HepG2 (cell line): Measurements from ENCODE around the gene HACD2. TPM values are rescaled to one million over a fixed set of nuclear protein-coding genes. Genes with fewer than 3 reads are reported as not detected.

Experiments
- ATAC-seq: fragments of 200-7000 bp; cut with Tn5 transposase; 3 replicates; pipeline ENCODE4 v1.9.1; 2020; ENCODE audit warnings: mild to moderate bottlenecking, moderate library complexity
- BruUV-seq: library from RNA; stranded (reverse); fragments of 400-500 nt; replicated peaks from 2 replicates; lab custom pipeline; 2021; lab: Mats Ljungman, UMichigan
- CTCF ChIA-PET: fragments of 300-600 bp; formaldehyde crosslinking; extraction: SDS; loops from one replicate; lab custom pipeline; 2021; ENCODE audit warnings: low total read pairs, inconsistent platforms, low intra/inter-chr PET ratio; lab: Yijun Ruan, JAX
- POLR2A ChIA-PET: fragments of 350-600 bp; sonication (Branson Sonifier 250); formaldehyde crosslinking; loops from one replicate; lab custom pipeline; 2020; ENCODE audit warnings: antibody characterized with exemption, inconsistent platforms; lab: Yijun Ruan, JAX
- DNase-seq: peaks from one replicate; pipeline ENCODE4 v3.0.0-alpha.2; 2015; ENCODE audit warnings: low spot score
- FAIRE-seq: peaks from 3 replicates; lab custom pipeline; 2011; peaks lifted over from hg19 to GRCh38; lab: Jason Lieb, UNC
- H2AFZ ChIP-seq: one replicate; pipeline ENCODE4 v1.6.1; 2011; ENCODE audit warnings: low read length, inconsistent platforms
- H3K27ac ChIP-seq: fragments of 300-600 bp; 3 replicates; pipeline ENCODE4 v1.8.0; 2011; ENCODE audit warnings: mixed run types, mild to moderate bottlenecking, mixed read lengths, low read length, inconsistent platforms; ENCODE audit not compliant: insufficient read depth; ENCODE audit errors: extremely low read length
- H3K27me3 ChIP-seq, 2 experiments: fragments of 200-600 bp in 1 of 2; 2 replicates in 1 of 2; 3 replicates in 1 of 2; pipeline versions ENCODE4 v1.6.0 to v1.8.0; 2011; ENCODE audit warnings: low read length in 2 of 2, mild to moderate bottlenecking in 2 of 2, moderate library complexity in 2 of 2, inconsistent platforms in 1 of 2; ENCODE audit not compliant: insufficient read depth in 2 of 2, control insufficient read depth in 1 of 2
- H3K36me3 ChIP-seq, 2 experiments: fragments of 200-600 bp in 1 of 2; replicated peaks in 1 of 2; 2 replicates in 1 of 2; 3 replicates in 1 of 2; pipeline versions ENCODE4 v1.5.1 to v1.8.0; 2011; ENCODE audit warnings: low read length in 2 of 2, inconsistent platforms in 1 of 2; ENCODE audit not compliant: insufficient read depth in 2 of 2, control insufficient read depth in 1 of 2
- H3K4me1 ChIP-seq: 2 replicates; pipeline ENCODE4 v1.5.1; 2012; ENCODE audit warnings: low read length, inconsistent platforms; ENCODE audit not compliant: insufficient read depth
- H3K4me2 ChIP-seq: 2 replicates; pipeline ENCODE4 v1.6.0; 2011; ENCODE audit warnings: low read depth, low read length, inconsistent platforms
- H3K4me3 ChIP-seq, 3 experiments: fragments of 200-600 bp in 1 of 3; sonication (generic), shearing (Covaris generic) in 1 of 3; replicated peaks in 1 of 3; 2 replicates each; pipeline ENCODE4 v1.5.1; 2011 to 2016; ENCODE audit warnings: low read length in 3 of 3, inconsistent platforms in 2 of 3, low read depth in 2 of 3, mild to moderate bottlenecking in 2 of 3, control low read depth in 1 of 3, mixed read lengths in 1 of 3; ENCODE audit not compliant: insufficient read depth in 1 of 3
- H3K79me2 ChIP-seq: one replicate; pipeline ENCODE4 v1.6.1; 2011; ENCODE audit warnings: low read length, inconsistent platforms; ENCODE audit not compliant: insufficient read depth
- H3K9ac ChIP-seq: 2 replicates; pipeline ENCODE4 v1.6.0; 2011; ENCODE audit warnings: mild to moderate bottlenecking, low read depth, low read length, inconsistent platforms; ENCODE audit not compliant: insufficient read depth
- H3K9me3 ChIP-seq: 2 replicates; pipeline ENCODE4 v1.5.1; 2012; ENCODE audit warnings: mild to moderate bottlenecking, low read length
- H4K20me1 ChIP-seq: 2 replicates; pipeline ENCODE4 v1.6.0; 2011; ENCODE audit warnings: inconsistent platforms, mild to moderate bottlenecking, low read length, moderate library complexity; ENCODE audit not compliant: insufficient read depth
- AGO1 ChIP-seq: fragments of 200-400 bp; formaldehyde crosslinking; IDR thresholded peaks from 2 replicates; pipeline ENCODE4 v1.6.1; 2017; ENCODE audit warnings: mild to moderate bottlenecking, low read depth, low read length, moderate library complexity; ENCODE audit not compliant: poor library complexity, severe bottlenecking
- BRD4 ChIP-seq: sonication (generic); formaldehyde crosslinking; IDR thresholded peaks from 2 replicates; pipeline ENCODE4 v1.4.0; 2020; ENCODE audit warnings: missing genetic modification reagents
- EP300 ChIP-seq, 3 experiments: sonication (generic) in 1 of 3; formaldehyde crosslinking in 1 of 3; IDR thresholded peaks; 2 replicates each; pipeline versions ENCODE4 v1.5.1 to v1.6.1; 2011 to 2020; ENCODE audit warnings: low read depth in 2 of 3, low read length in 2 of 3, borderline replicate concordance in 1 of 3, improper control_type of control experiment in 1 of 3, mild to moderate bottlenecking in 1 of 3, missing genetic modification reagents in 1 of 3, moderate library complexity in 1 of 3
- ERF ChIP-seq: IDR thresholded peaks from 2 replicates; pipeline ENCODE4 v1.6.1; 2018; ENCODE audit warnings: missing biosample characterization, missing genetic modification reagents
- FOXK1 ChIP-seq: sonication (generic); formaldehyde crosslinking; IDR thresholded peaks from 2 replicates; pipeline ENCODE4 v1.4.0; 2020; ENCODE audit warnings: low read depth, missing genetic modification reagents, borderline replicate concordance
- KDM5A ChIP-seq: fragments of 200-600 bp; sonication (generic); IDR thresholded peaks from 2 replicates; pipeline ENCODE4 v1.7.0; 2018; ENCODE audit warnings: antibody characterized with exemption, mild to moderate bottlenecking, low read length, borderline replicate concordance
- MED13 ChIP-seq: sonication (generic); formaldehyde crosslinking; IDR thresholded peaks from 2 replicates; pipeline ENCODE4 v1.5.0; 2020; ENCODE audit warnings: missing genetic modification reagents
- NR2C2 ChIP-seq: sonication (generic); formaldehyde crosslinking; IDR thresholded peaks from 2 replicates; pipeline ENCODE4 v1.4.0; 2020; ENCODE audit warnings: missing genetic modification reagents, mild to moderate bottlenecking, moderate library complexity, borderline replicate concordance
- REL ChIP-seq: sonication (generic); formaldehyde crosslinking; conservative IDR thresholded peaks from 2 replicates; pipeline ENCODE4 v1.8.0; 2022; ENCODE audit warnings: mild to moderate bottlenecking, missing genetic modification reagents, moderate library complexity
- SNRNP70 ChIP-seq: fragments of 200-400 bp; formaldehyde crosslinking; IDR thresholded peaks from 2 replicates; pipeline ENCODE4 v1.6.1; 2017; ENCODE audit warnings: mild to moderate bottlenecking, low read depth, low read length, moderate library complexity
- SRF ChIP-seq: IDR thresholded peaks from 2 replicates; pipeline ENCODE4 v1.6.1; 2011; ENCODE audit warnings: mild to moderate bottlenecking, low read depth, low read length, moderate library complexity
- ZNF260 ChIP-seq: sonication (generic); formaldehyde crosslinking; IDR thresholded peaks from 2 replicates; pipeline ENCODE4 v1.4.0; 2020; ENCODE audit warnings: missing genetic modification reagents, low read depth, mild to moderate bottlenecking, borderline replicate concordance
- ZNF569 ChIP-seq: sonication (generic); formaldehyde crosslinking; IDR thresholded peaks from 2 replicates; pipeline ENCODE4 v1.5.0; 2020; ENCODE audit warnings: mild to moderate bottlenecking, missing genetic modification reagents, moderate library complexity, borderline replicate concordance
- ZNF737 ChIP-seq: sonication (generic); formaldehyde crosslinking; IDR thresholded peaks from 2 replicates; pipeline ENCODE4 v1.5.0; 2020; ENCODE audit warnings: missing genetic modification reagents, mild to moderate bottlenecking, borderline replicate concordance
- ZNF746 ChIP-seq: sonication (generic); formaldehyde crosslinking; IDR thresholded peaks from 2 replicates; pipeline ENCODE4 v1.8.0; 2022; ENCODE audit warnings: mild to moderate bottlenecking, missing genetic modification reagents
- ZNF879 ChIP-seq: sonication (generic); formaldehyde crosslinking; IDR thresholded peaks from 2 replicates; pipeline ENCODE4 v1.8.1; 2023; ENCODE audit warnings: missing genetic modification reagents
- WGBS: methylation state at CpG from one replicate; pipeline ENCODE4 v1.1.6; 2017; ENCODE audit warnings: low lambda C conversion rate; 5-methylcytosine and 5-hydroxymethylcytosine counted together
- in situ Hi-C: cut with HindIII; loops from 2 replicates; pipeline ENCODE4 v1.10.0; 2017; ENCODE audit warnings: low pct_unique_long_range_greater_than_20kb; ENCODE audit not compliant: extremely low pct_ligation_motif_present
- intact Hi-C: fragments of 100-400 bp; cut with micrococcal nuclease; formaldehyde crosslinking; loops from one replicate; pipeline ENCODE4 v1.10.0; 2022; ENCODE audit not compliant: unreplicated experiment
- polyA plus RNA-seq, 8 experiments: library from polyadenylated mRNA; depleted of rRNA in 3 of 8; stranded (reverse) in 7 of 8; unstranded in 1 of 8; fragments of >200 nt; fragmentation: Illumina TruSeq in 4 of 8; extraction: Trizol in 4 of 8; gene quantifications; 2 replicates each; pipeline versions ENCODE4 v1.2.1 to v1.2.3, GENCODE V29; 2011 to 2016; ENCODE audit warnings: low read depth in 4 of 8, missing spikeins in 1 of 8, mixed read lengths in 1 of 8; ENCODE audit not compliant: insufficient read depth in 1 of 8
- total RNA-seq, 5 experiments: library from RNA; depleted of rRNA; stranded (reverse); fragments of >200 nt; fragmentation: Illumina TruSeq; extraction: Trizol; gene quantifications; 2 replicates each; pipeline ENCODE4 v1.2.3, GENCODE V29; 2016; ENCODE audit warnings: low read depth in 1 of 5
- TF ChIP-seq, protein P1 (sequence below): IDR thresholded peaks from 2 replicates; pipeline ENCODE4 v1.6.1; 2016; ENCODE audit warnings: mild to moderate bottlenecking

The HACD2 gene
- total and polyA plus RNA-seq, 2 of the 13 experiments (the other 11 are each of a cell fraction or from before 2014, with no cell fraction given) = 47.0 to 50.4 TPM

DNA sequence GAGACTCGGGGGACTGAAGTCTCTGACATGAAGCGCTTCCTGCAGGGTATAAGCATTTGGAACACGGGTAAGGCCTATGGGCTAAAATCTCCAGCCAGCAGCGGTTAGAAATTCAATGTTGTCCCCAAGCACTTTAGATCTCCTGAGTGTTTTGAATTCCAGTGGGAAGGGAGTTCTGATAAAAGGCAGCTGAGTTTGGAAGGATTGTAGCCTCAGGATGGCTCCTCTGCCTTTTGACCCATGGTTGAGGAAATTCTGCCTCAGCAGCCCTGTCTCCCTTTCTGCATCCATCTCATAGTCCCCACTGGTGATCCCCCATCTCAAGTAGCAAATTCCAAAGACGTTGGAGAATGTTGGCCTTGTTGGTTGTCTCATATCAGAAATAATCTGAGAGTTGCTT lies 24.2 kb upstream of the HACD2 start:
- Histone ChIP-seq H3K27ac (peak overlapping the region; percentile 27), H3K4me2 (no peak overlapping the region), H4K20me1 (no peaks in the 10 kb centered on the region), H3K4me3 (no peak overlapping the region), H3K36me3 (peaks cover 4 to 13% of the 10 kb centered on the region in 2 experiments; a peak in 4 of 5 replicates), H3K27me3 (no peaks in the 10 kb centered on the region), H3K9me3 (no peaks in the 10 kb centered on the region), H2AFZ (no peak overlapping the region), H3K9ac (no peak overlapping the region), H3K79me2 (no peaks in the 10 kb centered on the region), H3K4me1 (peaks cover 38% of the 10 kb centered on the region)
- 93% methylated on average over 5 of the region's 5 CpGs for WGBS
- no peak for DNase-seq
- ChIA-PET POLR2A (interaction anchor here (1.5 kb wide), 1 partner anchor 25 kb away, joined by 3 read pairs; the partner anchor contains the start of gene HACD2), CTCF (no interaction called here)
- ATAC-seq = no peak
- no peak for FAIRE-seq
- intact Hi-C loops (no loop called here), in situ Hi-C loops (no loop called here)
- TF ChIP-seq ZNF746 (CRISPR knock-in tag) (no peak), SRF (no peak), MED13 (CRISPR knock-in tag) (no peak), ZNF879 (no peak), REL (CRISPR knock-in tag) (no peak), SNRNP70 (no peak), ZNF569 (CRISPR knock-in tag) (no peak), ZNF737 (CRISPR knock-in tag) (no peak), AGO1 (no peak), ZNF260 (CRISPR knock-in tag) (no peak), KDM5A (no peak), BRD4 (CRISPR knock-in tag) (no peak), EP300 (IDR thresholded peaks at IDR 0.05; ENCODE audit: low read depth in 2 of 2, low read length in 2 of 2) (no peak), EP300 (CRISPR knock-in tag; IDR thresholded peaks at IDR 0.05; ENCODE audit: borderline replicate concordance) (no peak), NR2C2 (CRISPR knock-in tag) (no peak), FOXK1 (CRISPR knock-in tag) (no peak), ERF (CRISPR knock-in tag) (no peak)
- TF ChIP-seq, protein P1, sequence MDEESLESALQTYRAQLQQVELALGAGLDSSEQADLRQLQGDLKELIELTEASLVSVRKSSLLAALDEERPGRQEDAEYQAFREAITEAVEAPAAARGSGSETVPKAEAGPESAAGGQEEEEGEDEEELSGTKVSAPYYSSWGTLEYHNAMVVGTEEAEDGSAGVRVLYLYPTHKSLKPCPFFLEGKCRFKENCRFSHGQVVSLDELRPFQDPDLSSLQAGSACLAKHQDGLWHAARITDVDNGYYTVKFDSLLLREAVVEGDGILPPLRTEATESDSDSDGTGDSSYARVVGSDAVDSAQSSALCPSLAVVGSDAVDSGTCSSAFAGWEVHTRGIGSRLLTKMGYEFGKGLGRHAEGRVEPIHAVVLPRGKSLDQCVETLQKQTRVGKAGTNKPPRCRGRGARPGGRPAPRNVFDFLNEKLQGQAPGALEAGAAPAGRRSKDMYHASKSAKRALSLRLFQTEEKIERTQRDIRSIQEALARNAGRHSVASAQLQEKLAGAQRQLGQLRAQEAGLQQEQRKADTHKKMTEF (CRISPR knock-in tag) = no peak
- BruUV-seq = no TSS peak
